MV-4-11 (cell line): Measurements from ENCODE around the gene NR3C1.

Source experiments
- DNase-seq: peaks from one replicate; lab custom pipeline; 2025; lab: John Stamatoyannopoulos, UW

NR3C1 gene

DNA sequence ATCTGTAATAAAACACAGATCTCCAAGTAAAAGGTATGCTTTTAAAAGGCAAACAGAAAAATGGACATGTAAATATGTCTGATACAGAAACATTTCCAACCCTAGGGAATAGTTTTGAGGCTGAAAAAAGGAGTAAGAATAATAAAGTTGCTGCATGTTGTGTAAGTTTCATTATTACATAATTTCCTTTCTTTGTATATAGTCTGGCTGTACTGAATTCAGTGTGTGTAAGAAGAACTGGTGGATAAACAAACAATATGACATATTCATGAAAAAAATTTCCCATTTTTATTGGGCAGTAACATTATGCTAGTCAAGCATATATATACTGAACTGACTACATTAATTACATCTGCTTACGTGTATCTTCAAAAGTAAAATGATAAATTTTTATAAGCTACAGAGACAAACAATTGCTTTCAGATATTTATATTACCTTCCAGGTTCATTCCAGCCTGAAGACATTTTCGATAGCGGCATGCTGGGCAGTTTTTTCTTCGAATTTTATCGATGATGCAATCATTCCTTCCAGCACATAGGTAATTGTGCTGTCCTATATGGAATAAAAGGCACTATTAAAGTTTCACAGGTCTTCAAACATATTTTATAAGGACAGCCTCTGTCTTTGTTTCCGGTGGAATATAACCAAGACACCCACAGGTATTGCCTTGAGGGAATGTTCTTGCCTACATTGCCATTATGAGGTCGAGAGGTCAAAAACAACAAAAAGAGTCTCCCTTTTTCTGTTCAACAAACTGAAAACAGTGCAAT is 93.6 kb downstream of the NR3C1 start:
- DNase-seq: peak; percentile 22

DNA sequence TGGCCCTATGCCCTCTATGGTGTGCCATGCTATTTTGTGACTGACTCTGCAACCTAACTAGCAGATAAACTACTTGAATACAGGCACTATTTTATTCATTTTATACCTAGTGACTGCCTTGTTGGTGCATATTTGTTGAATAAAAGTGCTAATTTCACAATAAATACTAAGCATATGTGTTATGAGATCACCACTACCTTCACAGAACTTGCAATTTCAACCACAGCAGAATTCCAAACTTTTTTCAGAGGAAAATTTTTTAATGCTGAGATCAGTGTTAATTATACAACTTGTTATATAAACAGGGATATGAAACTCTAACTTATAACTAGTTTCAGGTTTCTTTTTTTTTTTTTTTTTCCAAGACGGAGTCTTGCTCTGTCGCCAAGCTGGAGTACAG is 94.8 kb downstream of the NR3C1 start:
- no peak for DNase-seq

DNA sequence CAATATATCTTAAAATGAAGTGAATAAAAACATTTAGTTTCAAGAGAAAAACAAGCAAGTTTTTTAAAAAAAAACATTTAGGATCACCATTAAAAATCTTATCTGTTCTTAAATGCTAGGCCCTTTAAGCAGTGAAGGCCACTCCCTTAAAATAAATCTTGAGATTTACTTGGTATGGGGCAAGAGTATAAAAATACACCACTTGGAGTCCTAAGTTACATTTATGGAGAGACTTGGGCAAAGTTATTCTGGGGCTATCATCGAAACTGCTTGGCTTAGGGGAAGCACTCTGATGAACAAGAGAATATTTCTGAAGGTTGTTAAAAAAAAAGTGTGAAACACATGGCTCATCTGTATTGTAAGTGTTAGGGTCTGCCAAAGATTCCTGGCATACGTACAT is 97.4 kb downstream of the NR3C1 start:
- peak; percentile 69 for DNase-seq

DNA sequence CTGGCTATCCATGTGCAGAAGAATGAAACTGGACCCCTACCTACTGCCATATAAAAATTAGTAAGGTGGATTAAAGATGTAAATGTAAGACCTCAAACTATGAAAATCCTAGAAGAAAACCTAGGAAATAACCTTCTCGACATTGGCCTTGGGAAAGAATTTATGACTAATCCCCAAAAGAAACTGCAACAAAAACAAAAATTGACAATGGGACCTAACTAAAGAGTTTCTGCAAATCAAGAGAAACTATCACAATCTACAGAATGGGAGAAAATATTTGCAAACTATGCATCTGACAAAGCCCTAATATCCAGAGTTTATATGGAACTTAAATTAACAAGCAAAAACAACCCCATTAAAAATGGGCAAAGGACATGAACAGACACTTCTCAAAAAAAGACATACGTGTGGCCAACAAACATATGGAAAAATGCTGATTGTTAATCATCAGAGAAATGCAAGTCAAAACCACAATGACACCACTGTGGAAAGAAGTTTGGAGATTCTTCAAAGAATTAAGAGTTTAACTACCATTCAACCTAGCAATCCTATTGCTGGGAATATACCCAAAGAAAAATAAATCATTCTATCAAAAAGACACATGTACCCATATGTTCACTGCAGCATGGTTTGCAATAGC is 98.5 kb downstream of the NR3C1 start:
- no peak for DNase-seq

DNA sequence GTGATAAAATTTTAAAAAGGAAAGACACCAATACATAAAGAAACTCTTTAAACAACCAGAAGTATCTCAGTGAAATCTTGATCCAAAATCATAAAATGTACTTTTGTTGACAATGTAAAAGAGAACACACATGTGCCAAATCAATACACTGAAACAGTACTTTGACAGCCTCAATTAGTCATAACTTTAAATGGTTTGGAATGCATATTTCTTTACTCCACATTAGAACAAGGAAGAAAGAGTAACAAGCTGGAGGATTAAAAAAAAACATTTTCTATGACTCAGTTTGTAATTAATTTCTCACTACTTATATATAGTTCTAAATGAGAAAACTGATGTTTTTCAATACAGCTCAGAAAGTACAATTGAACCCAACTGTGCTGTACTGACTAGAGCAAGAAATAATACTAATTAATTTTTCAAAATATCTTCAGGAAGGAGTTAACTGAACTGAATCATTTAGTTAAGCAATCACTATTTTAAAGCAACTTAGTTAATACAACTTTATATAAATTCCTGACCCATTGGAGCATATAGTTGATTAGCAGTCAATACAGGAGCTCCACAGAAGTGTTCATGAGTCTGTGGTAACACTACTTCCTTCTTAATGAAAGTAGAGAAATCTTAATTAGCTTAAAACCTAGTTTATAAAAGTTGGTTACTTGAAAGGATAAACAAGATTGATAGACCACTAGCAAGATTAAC is 101.0 kb downstream of the NR3C1 start:
- no peak for DNase-seq

DNA sequence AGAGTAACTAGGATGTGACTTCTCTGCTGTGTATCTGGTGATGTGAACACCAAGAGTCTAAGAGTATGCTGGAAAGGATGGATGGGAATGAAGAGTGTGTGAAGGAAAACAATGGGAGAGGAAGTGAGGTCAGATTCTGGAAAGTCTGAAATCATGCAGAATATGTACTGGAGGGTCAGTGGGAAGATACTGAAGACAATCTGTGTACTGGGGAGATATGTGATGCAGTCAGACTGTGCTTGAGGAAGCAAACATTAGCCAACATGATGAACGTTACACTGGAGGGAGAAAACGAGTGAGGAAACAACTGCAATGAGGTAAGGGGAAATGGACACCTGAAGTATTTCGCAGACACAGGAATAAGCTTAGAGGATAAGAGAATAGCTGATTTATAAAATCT is 105.7 kb downstream of the NR3C1 start:
- DNase-seq: no peak

DNA sequence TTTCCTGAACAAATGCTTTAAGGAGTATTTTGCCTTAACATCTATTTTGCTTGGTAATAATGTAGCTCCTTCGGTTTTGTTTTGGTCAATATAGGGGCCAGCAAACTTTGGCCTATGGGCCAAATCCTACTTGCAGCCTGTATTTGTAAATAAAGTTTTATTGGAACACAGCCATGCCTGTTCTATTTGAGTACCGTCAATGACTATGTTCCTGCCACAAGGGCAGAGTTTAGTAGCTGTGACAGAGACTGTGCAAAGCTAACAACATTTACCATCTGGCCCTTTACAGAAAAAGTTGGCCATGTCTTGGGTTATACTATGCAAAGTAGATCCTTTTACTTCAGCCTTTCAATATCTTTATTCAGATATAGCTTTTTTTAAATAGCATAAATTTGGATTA is 113.4 kb downstream of the NR3C1 start:
- DNase-seq: no peak

DNA sequence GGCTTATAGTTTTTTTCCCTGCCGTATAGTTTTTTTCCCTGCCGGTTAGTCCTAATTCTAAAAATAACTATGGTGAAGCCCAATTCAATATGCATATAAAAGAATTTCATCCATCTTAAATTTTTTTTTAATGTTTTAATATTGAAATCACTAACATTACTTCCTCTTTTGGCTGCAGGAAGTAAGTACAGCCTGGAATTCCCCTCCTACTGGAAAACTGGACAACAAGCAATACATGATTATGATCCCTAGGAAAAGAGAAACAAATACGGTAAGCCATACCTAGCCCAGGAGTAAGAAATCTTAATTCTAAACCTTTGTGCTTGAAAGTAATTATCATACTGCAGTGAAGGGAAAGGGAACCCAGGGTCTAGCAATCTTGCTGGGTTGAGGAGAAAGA is 119.0 kb downstream of the NR3C1 start:
- no peak for DNase-seq

DNA sequence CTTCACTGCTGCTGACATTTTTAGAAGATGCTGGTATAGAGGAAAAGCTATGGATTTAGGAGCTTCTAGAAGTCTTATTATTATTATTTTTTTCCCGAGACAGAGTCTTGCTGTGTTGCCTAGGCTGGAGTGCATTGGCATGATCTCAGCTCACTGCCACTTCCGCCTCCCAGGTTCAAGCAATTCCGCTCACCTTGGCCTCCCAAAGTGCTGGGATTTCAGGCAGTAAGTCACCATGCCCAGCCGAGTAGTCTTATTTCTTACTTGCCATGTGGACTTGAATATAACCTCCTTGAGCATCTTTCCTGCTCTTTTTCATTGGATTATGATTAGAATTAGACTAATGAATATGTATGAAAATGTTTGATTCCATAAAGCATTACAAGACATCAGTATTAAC is 119.5 kb downstream of the NR3C1 start:
- DNase-seq: no peak

DNA sequence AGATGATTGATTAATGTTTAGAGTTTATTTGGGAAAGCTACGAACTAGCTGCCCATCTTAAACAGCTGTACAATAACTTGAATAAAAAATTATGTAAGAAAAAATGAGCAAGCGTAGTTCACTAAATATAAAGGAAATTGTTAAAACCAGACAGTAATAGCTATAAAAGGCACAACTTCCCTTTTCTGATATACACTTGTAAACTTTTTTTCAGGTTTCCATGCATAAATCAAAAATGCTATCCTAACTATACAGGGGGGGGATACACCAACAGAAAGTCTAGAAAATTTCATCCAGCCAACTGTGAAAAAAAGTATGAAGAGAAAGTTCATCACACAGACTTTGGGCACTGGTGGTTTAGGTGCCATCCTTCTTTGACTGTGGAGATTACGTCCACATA is 122.3 kb downstream of the NR3C1 start:
- DNase-seq: peak; percentile 31

DNA sequence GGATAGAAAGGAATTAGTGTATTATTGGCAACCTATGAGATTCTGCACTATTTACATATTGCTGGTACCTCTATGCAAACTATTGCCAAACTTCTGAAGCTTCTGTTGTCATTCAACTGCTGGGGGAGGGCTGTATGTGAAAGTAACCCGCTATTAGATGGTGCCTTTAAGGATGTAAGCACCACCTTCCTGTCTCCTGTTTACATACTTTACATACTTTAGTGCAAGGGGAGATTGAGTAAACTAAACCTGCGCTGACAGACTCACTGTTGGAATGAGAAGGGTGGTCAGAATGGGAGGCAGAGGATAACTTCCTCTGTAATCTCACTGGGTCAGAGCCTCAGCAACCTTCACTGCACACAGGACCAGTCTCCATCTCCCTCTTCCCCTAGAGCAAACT is 123.8 kb downstream of the NR3C1 start:
- no peak for DNase-seq

DNA sequence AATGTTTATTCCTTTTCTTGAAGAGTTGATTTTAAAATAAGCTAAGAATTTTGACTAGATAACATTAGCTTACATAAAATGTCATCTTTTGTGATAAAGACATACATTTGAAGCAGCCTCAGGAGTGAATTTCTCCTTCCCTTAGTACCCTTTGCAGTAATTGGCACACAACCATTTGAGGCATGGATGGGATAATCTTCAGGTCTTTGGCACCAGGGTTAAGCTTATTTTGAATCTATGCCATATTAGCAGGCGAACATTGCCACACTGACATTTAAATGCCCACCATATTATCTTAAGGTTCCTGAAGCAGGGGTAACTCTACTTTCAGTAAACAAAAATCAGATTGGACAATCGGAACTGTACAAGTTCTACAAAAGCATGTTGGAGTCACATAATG is 126.0 kb downstream of the NR3C1 start:
- no peak for DNase-seq

DNA sequence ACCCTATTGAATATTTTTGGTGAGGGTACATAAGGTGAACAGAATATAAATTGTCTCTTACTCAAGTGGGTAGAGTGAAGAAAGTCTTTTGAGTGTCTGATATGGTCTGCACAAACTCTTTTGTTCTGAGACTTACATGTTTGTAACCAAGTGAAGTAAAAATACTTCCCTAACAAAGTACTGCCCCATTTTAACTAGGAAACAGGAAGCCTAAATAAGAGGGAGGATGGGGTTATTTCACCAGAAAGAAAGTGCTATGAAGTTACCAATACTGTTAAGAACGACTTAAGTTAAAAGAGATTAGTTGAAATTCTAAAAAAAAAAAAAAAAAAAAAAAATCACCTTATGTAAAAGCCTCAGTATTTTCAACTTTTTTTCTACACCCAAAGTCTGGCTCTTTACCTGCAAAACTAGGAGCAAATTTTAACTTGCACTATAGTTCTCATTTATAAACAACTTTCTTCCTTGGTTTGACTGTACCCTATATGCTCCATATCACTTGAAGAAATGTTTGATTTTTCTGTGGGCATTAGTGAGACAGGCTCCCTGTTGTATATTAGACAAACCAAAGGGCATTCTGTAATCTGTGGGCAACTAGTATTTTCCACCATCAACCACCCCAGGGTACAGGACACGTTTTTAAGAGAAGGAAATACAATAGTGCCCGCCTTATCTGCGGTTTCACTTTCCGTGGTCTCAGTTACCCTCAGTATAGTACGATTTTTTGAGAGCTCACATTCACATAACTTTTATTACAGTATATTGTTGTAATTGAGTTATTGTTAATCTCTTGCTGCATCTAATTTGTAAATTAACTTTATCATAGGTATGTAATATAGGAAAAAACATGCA is 127.7 kb downstream of the NR3C1 start:
- DNase-seq: peak; percentile 49

DNA sequence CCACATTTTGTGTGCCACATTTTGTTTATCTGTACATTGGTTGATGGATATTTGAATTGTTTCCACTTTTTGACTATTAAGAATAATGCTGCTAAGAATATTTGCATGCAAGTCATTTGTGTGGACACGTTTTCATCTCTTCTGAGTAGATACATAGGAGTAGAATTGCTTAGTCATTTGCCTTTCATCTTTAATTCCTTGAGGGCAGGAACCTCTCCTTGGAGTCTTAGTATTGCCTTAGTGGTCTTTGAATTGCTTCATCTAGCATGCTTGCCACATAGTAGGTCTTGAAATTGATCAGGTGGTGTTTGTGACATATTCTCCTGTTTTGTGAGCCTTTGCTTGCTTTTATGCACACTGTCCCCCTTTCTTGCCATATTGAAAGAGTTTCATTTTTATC is 128.5 kb downstream of the NR3C1 start:
- DNase-seq: no peak

DNA sequence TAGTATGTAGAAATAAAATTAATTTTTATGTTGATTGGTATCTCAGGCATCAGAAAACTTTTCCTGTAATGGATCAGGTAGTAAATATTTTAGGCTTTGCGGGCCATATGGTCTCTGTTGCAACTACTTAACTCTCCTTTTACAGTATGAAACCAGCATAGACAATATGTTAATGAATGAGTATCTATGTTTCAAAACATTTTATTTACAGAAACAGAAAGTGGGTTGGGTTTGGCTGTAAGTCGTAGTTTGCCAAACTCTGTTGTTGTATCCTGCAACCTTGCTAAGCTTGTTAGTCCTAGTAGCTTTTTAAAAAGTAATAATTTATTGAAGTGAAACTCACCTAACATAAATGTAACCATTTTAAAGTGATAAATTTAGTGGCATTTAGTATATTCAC is 132.1 kb downstream of the NR3C1 start:
- DNase-seq: no peak

DNA sequence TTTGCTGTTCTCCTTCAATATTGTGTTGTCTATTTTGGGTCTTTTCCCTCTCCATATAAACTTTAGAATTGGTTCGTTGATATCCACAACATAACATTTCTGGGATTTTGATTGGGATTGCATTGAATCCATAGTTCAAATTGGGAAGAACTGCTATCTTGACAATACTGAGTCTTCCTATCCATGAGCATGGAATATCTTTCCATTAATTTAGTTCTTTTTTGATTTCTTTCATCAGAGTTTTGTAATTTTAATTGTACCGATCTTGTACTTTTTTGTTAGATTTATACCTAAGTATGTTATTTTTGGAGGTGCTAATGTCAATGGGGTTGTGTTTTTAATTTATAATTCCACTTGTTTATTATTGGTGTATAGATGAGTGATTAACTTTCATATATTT is 135.1 kb downstream of the NR3C1 start:
- DNase-seq: no peak

DNA sequence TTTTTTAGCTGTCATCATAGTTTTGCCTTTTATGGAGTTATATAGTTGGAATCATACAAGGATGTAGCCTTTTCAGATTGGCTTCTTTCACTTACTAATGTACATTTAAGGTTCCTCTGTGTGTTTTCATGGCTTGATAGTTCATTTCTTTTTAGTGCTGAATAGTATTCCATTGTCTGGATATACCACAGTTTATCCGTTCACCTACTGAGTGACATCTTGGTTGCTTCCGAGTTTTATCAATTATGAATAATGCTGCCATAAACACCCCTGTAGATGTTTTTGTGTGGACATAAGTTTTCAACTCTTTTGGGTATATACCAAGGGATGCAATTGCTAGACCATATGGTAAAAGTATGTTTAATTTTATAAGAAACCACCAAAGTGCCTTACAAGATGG is 136.3 kb downstream of the NR3C1 start:
- no peak for DNase-seq

DNA sequence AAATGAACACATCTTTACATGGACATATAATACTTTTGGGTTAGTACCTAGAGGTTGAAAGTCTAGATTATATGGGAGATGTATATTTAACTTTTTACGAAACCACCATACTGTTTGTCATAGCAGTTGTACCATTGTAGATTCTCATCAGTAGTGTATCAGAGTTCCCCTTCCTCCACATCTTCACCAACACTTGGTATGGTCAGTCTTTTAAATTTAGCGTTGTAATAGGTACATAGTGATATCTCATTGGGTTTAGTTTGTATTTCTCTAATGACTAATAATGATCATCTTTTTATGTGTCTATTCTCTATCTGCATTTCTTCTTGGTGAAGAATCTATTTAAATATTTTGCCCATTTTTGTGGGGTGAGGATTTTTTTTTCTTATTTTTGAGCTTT is 137.5 kb downstream of the NR3C1 start:
- DNase-seq: no peak

DNA sequence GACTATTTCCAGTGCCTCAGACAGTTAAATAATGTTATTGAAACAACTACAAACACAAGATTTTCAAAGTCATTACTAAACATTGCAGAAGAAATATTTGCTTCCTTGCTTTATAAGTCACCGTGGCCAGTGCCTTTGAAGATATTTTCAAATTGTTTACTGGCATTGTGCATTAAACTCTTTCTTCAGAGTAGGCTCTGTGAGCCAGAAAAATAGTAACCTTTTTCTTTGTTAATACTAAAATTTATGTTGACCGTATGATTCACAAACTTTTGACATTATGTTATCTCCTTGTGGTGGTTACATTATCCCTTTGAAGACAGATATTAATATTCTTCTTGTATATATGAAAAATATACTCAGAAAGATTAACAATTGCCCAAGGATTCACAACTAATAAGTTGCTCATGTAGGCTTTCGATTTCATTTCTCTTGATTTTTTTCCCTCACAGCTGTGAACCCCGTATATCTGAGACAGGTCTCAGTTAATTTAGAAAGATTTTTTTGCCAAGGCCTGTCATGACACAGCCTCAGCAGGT is 140.1 kb downstream of the NR3C1 start:
- DNase-seq: no peak

DNA sequence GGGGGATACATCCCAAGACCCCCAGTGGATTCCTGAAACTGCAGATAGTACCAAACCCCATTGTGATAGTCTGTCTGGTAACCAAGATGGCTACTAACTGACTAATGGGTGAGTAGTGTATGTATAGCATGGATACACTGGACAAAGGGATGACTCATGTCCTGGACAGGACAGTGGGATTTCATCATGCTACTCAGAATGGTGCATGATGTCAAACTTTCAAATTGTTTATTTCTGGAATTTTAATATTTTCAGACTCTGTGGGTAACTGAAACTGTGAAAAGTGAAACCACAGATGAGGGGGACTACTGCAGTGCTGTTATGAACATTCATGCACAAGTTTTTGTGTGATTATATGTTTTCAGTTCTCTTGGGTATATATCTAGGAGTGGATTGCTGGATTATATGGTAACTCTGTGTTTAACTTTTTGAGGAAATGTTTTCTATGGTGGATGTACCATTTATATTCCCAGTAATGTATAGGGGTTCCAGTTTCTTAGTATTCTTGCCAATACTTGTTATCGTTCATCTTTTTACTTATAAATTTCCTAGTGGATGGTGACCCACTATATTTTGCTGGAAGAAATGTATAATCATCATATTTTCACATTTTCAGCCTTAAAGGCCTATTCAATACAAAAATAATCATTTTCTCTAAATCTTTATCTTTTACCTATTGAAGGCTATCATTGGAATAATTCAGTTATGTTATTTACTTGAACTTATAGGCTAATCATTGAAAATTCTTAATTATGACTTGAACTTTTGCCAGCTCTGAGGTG is 140.9 kb downstream of the NR3C1 start:
- peak; percentile 67 for DNase-seq

DNA sequence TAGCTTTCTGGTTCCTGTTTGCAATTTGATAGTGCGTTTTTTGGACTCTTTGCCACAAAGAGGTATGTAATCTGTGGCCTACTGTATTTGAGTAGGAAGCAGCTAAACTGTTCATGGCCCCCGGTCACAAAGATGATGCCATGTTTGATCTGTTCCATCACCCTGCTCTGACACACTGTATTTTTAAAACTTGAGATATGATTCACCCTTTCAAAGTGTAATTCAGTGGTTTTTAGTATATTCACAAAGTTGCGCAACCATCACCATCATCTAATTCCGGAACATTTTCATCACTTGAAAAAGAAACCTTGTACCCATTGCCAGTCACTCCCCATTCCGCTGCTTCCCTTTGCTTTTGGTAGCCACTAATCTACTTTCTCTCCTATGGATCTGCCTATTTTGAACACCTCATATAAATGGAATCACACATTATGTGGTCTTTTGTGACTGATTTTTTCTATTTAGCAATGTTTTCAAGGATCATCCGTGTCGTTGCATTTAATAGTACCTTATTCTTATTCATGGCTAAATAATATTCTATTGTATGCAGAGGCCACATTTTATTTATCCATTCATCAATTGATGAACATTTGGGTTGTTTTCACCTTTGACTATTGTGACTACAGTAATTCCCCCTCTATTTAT is 141.6 kb downstream of the NR3C1 start:
- peak; percentile 92 for DNase-seq
